HepG2 (cell line): Measurements from ENCODE around the gene FGGY. TPM values are rescaled to one million over a fixed set of nuclear protein-coding genes. Genes with fewer than 3 reads are reported as not detected.

Experiments used
- ATAC-seq: fragments of 200-7000 bp; cut with Tn5 transposase; 3 replicates; pipeline ENCODE4 v1.9.1; 2020; ENCODE audit warnings: mild to moderate bottlenecking, moderate library complexity
- BruUV-seq: library from RNA; stranded (reverse); fragments of 400-500 nt; replicated peaks from 2 replicates; lab custom pipeline; 2021; lab: Mats Ljungman, UMichigan
- CTCF ChIA-PET: fragments of 300-600 bp; formaldehyde crosslinking; extraction: SDS; loops from one replicate; lab custom pipeline; 2021; ENCODE audit warnings: low total read pairs, inconsistent platforms, low intra/inter-chr PET ratio; lab: Yijun Ruan, JAX
- POLR2A ChIA-PET: fragments of 350-600 bp; sonication (Branson Sonifier 250); formaldehyde crosslinking; loops from one replicate; lab custom pipeline; 2020; ENCODE audit warnings: antibody characterized with exemption, inconsistent platforms; lab: Yijun Ruan, JAX
- DNase-seq: peaks from one replicate; pipeline ENCODE4 v3.0.0-alpha.2; 2015; ENCODE audit warnings: low spot score
- FAIRE-seq: peaks from 3 replicates; lab custom pipeline; 2011; peaks lifted over from hg19 to GRCh38; lab: Jason Lieb, UNC
- H2AFZ ChIP-seq: one replicate; pipeline ENCODE4 v1.6.1; 2011; ENCODE audit warnings: low read length, inconsistent platforms
- H3K27ac ChIP-seq: fragments of 300-600 bp; 3 replicates; pipeline ENCODE4 v1.8.0; 2011; ENCODE audit warnings: mixed run types, mild to moderate bottlenecking, mixed read lengths, low read length, inconsistent platforms; ENCODE audit not compliant: insufficient read depth; ENCODE audit errors: extremely low read length
- H3K27me3 ChIP-seq, 2 experiments: fragments of 200-600 bp in 1 of 2; 2 replicates in 1 of 2; 3 replicates in 1 of 2; pipeline versions ENCODE4 v1.6.0 to v1.8.0; 2011; ENCODE audit warnings: low read length in 2 of 2, mild to moderate bottlenecking in 2 of 2, moderate library complexity in 2 of 2, inconsistent platforms in 1 of 2; ENCODE audit not compliant: insufficient read depth in 2 of 2, control insufficient read depth in 1 of 2
- H3K36me3 ChIP-seq, 2 experiments: fragments of 200-600 bp in 1 of 2; replicated peaks in 1 of 2; 2 replicates in 1 of 2; 3 replicates in 1 of 2; pipeline versions ENCODE4 v1.5.1 to v1.8.0; 2011; ENCODE audit warnings: low read length in 2 of 2, inconsistent platforms in 1 of 2; ENCODE audit not compliant: insufficient read depth in 2 of 2, control insufficient read depth in 1 of 2
- H3K4me1 ChIP-seq: 2 replicates; pipeline ENCODE4 v1.5.1; 2012; ENCODE audit warnings: low read length, inconsistent platforms; ENCODE audit not compliant: insufficient read depth
- H3K4me2 ChIP-seq: 2 replicates; pipeline ENCODE4 v1.6.0; 2011; ENCODE audit warnings: low read depth, low read length, inconsistent platforms
- H3K4me3 ChIP-seq, 3 experiments: fragments of 200-600 bp in 1 of 3; sonication (generic), shearing (Covaris generic) in 1 of 3; replicated peaks in 1 of 3; 2 replicates each; pipeline ENCODE4 v1.5.1; 2011 to 2016; ENCODE audit warnings: low read length in 3 of 3, inconsistent platforms in 2 of 3, low read depth in 2 of 3, mild to moderate bottlenecking in 2 of 3, control low read depth in 1 of 3, mixed read lengths in 1 of 3; ENCODE audit not compliant: insufficient read depth in 1 of 3
- H3K79me2 ChIP-seq: one replicate; pipeline ENCODE4 v1.6.1; 2011; ENCODE audit warnings: low read length, inconsistent platforms; ENCODE audit not compliant: insufficient read depth
- H3K9ac ChIP-seq: 2 replicates; pipeline ENCODE4 v1.6.0; 2011; ENCODE audit warnings: mild to moderate bottlenecking, low read depth, low read length, inconsistent platforms; ENCODE audit not compliant: insufficient read depth
- H3K9me3 ChIP-seq: 2 replicates; pipeline ENCODE4 v1.5.1; 2012; ENCODE audit warnings: mild to moderate bottlenecking, low read length
- H4K20me1 ChIP-seq: 2 replicates; pipeline ENCODE4 v1.6.0; 2011; ENCODE audit warnings: inconsistent platforms, mild to moderate bottlenecking, low read length, moderate library complexity; ENCODE audit not compliant: insufficient read depth
- AKAP8 ChIP-seq: sonication (generic); formaldehyde crosslinking; IDR thresholded peaks from 2 replicates; pipeline ENCODE4 v1.5.1; 2020; ENCODE audit warnings: mild to moderate bottlenecking, missing genetic modification reagents
- ATRX ChIP-seq: sonication (generic); formaldehyde crosslinking; IDR thresholded peaks from 2 replicates; pipeline ENCODE4 v1.4.0; 2020; ENCODE audit warnings: missing genetic modification reagents, borderline replicate concordance
- DPF2 ChIP-seq: sonication (generic); formaldehyde crosslinking; IDR thresholded peaks from 2 replicates; pipeline ENCODE4 v1.4.0; 2020; ENCODE audit warnings: mild to moderate bottlenecking, low read depth, missing genetic modification reagents, borderline replicate concordance
- KDM3A ChIP-seq: IDR thresholded peaks from 2 replicates; pipeline ENCODE4 v1.6.1; 2018; ENCODE audit warnings: low read depth, missing compliant biosample characterization
- MEIS1 ChIP-seq: sonication (generic); formaldehyde crosslinking; IDR thresholded peaks from 2 replicates; pipeline ENCODE4 v1.9.0; 2021; ENCODE audit warnings: mild to moderate bottlenecking, missing genetic modification reagents, moderate library complexity, borderline replicate concordance
- NCOR1 ChIP-seq: fragments of 200-600 bp; sonication (generic); IDR thresholded peaks from 2 replicates; pipeline ENCODE4 v1.7.0; 2017; ENCODE audit warnings: antibody characterized with exemption, low read length, borderline replicate concordance
- NFYB ChIP-seq: sonication (generic); formaldehyde crosslinking; IDR thresholded peaks from 2 replicates; pipeline ENCODE4 v1.4.0; 2020; ENCODE audit warnings: missing genetic modification reagents
- RCOR2 ChIP-seq: IDR thresholded peaks from 2 replicates; pipeline ENCODE4 v1.6.1; 2016; ENCODE audit warnings: missing biosample characterization, missing genetic modification reagents
- RNF2 ChIP-seq: fragments of 450-650 bp; conservative IDR thresholded peaks from 2 replicates; pipeline ENCODE4 v1.6.1; 2016; ENCODE audit warnings: low read depth
- SNAPC2 ChIP-seq: sonication (generic); formaldehyde crosslinking; IDR thresholded peaks from 2 replicates; pipeline ENCODE4 v1.8.1; 2022; ENCODE audit warnings: mild to moderate bottlenecking, missing genetic modification reagents
- TEAD3 ChIP-seq: optimal IDR thresholded peaks from 2 replicates; pipeline ENCODE3; 2016; ENCODE audit warnings: borderline replicate concordance
- THAP11 ChIP-seq: IDR thresholded peaks from 2 replicates; pipeline ENCODE4 v1.6.1; 2016; ENCODE audit warnings: missing biosample characterization, missing genetic modification reagents
- WGBS: methylation state at CpG from one replicate; pipeline ENCODE4 v1.1.6; 2017; ENCODE audit warnings: low lambda C conversion rate; 5-methylcytosine and 5-hydroxymethylcytosine counted together
- in situ Hi-C: cut with HindIII; loops from 2 replicates; pipeline ENCODE4 v1.10.0; 2017; ENCODE audit warnings: low pct_unique_long_range_greater_than_20kb; ENCODE audit not compliant: extremely low pct_ligation_motif_present
- intact Hi-C: fragments of 100-400 bp; cut with micrococcal nuclease; formaldehyde crosslinking; loops from one replicate; pipeline ENCODE4 v1.10.0; 2022; ENCODE audit not compliant: unreplicated experiment
- polyA plus RNA-seq, 8 experiments: library from polyadenylated mRNA; depleted of rRNA in 3 of 8; stranded (reverse) in 7 of 8; unstranded in 1 of 8; fragments of >200 nt; fragmentation: Illumina TruSeq in 4 of 8; extraction: Trizol in 4 of 8; gene quantifications; 2 replicates each; pipeline versions ENCODE4 v1.2.1 to v1.2.3, GENCODE V29; 2011 to 2016; ENCODE audit warnings: low read depth in 4 of 8, missing spikeins in 1 of 8, mixed read lengths in 1 of 8; ENCODE audit not compliant: insufficient read depth in 1 of 8
- total RNA-seq, 5 experiments: library from RNA; depleted of rRNA; stranded (reverse); fragments of >200 nt; fragmentation: Illumina TruSeq; extraction: Trizol; gene quantifications; 2 replicates each; pipeline ENCODE4 v1.2.3, GENCODE V29; 2016; ENCODE audit warnings: low read depth in 1 of 5
- TF ChIP-seq, protein P1 (sequence below): sonication (generic); formaldehyde crosslinking; IDR thresholded peaks from 2 replicates; pipeline ENCODE4 v1.5.1; 2020; ENCODE audit warnings: mild to moderate bottlenecking, missing genetic modification reagents, borderline replicate concordance
- TF ChIP-seq, protein P2 (sequence below): sonication (generic); formaldehyde crosslinking; IDR thresholded peaks from 2 replicates; pipeline ENCODE4 v1.4.0; 2020; ENCODE audit warnings: missing genetic modification reagents, low read depth, mild to moderate bottlenecking, borderline replicate concordance

Gene FGGY
- total and polyA plus RNA-seq, 2 of the 13 experiments (the other 11 are each of a cell fraction or from before 2014, with no cell fraction given) = 15.7 to 27.5 TPM

DNA sequence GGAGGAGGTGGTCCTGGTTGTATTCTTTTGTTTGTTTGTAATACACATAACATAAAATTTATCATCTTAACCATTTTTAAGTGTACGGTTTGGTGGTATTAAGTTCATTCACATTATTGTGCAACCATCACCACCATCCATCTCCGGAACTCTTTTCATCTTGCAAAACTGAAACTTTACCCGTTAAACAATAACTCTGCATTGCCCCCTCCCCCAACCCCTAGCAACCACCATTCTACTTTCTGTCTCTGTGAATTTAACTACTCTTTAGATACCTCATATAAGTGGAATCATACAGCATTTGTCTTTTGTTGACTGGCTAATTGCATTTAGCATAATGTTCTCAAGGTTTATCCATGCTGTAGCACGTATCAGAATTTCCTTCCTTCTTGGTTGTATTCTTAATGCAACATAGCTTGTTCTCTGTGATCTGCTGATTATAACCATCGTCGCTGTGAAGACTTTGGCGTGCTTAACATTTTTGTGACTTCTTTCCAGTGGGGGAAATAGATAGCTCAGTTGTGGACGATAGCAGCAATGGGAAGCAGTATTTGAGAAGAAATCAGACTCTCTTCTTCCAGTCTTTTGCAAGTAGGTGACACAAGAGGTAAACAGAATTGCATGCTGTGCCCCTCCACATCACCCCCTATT lies 400.4 kb downstream of the FGGY start (continued):
- TF ChIP-seq NCOR1 = peak; percentile 59; the same call in 1 of the 2 replicates
- peak; percentile 48; the same call in 1 of the 2 replicates for TF ChIP-seq RCOR2 (CRISPR knock-in tag)
- TF ChIP-seq THAP11 (CRISPR knock-in tag) = peak; percentile 17; the same call in 1 of the 2 replicates
- 0 out of 2 replicates have a peak, but pooled peaks have one; percentile 30 for TF ChIP-seq KDM3A

DNA sequence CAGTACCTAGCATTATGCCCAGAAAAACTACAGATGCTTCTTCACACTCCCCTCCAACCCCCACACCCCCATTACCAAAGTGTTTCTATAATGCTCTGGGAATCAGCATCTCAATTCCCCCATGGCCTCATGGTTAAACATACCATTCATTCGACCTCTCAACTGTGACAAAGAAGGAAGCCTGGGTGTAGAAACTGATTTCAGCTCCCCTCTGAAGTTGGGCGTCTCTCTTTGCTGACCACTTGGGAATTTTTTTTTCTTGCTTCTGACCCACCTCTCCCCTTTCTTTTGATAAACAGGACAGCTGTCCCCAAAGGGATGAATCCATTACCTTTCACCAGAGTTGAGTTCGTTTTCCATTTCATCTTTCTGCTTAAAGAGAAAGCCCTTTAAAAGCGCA lies 401.5 kb downstream of the FGGY start:
- Histone ChIP-seq H4K20me1 (no peaks in the 10 kb centered on the region), H3K9ac (no peak overlapping the region), H3K27me3 (no peaks in the 10 kb centered on the region), H3K4me2 (peak overlapping the region; percentile 50; the same call in 1 of the 2 replicates), H3K36me3 (no peaks in the 10 kb centered on the region), H3K27ac (peak overlapping the region; percentile 44), H3K4me3 (no peak overlapping the region), H2AFZ (no peak overlapping the region), H3K9me3 (no peaks in the 10 kb centered on the region), H3K4me1 (peaks cover 37% of the 10 kb centered on the region), H3K79me2 (no peaks in the 10 kb centered on the region)
- intact Hi-C loops (loop anchor here (2.0 to 10.0 kb wide), 2 partner anchors 402 to 914 kb away; partner anchors contain the start of genes FGGY and JUN), in situ Hi-C loops (loop anchor here (10.0 kb wide), 1 partner anchor 404 kb away; the partner anchor contains the start of gene FGGY)
- ChIA-PET POLR2A (interaction anchor here (1.1 to 2.8 kb wide), 3 partner anchors 104 to 914 kb away, joined by 3 to 13 read pairs (median 13); partner anchors contain the start of gene JUN), CTCF (interaction anchor here (0.9 to 2.0 kb wide), 3 partner anchors 402 to 959 kb away, joined by 4 to 6 read pairs (median 4); partner anchors contain the start of gene FGGY)
- 78% methylated on average over 4 of the region's 4 CpGs for WGBS
- no TSS peak for BruUV-seq
- DNase-seq (no peak), ATAC-seq (no peak), FAIRE-seq (no peak)
- TF ChIP-seq NFYB (CRISPR knock-in tag) (no peak), SNAPC2 (CRISPR knock-in tag) (no peak), MEIS1 (CRISPR knock-in tag) (no peak), AKAP8 (CRISPR knock-in tag) (no peak), ATRX (CRISPR knock-in tag) (no peak), DPF2 (CRISPR knock-in tag) (no peak), RNF2 (no peak), TEAD3 (no peak)
- TF ChIP-seq, protein P1, sequence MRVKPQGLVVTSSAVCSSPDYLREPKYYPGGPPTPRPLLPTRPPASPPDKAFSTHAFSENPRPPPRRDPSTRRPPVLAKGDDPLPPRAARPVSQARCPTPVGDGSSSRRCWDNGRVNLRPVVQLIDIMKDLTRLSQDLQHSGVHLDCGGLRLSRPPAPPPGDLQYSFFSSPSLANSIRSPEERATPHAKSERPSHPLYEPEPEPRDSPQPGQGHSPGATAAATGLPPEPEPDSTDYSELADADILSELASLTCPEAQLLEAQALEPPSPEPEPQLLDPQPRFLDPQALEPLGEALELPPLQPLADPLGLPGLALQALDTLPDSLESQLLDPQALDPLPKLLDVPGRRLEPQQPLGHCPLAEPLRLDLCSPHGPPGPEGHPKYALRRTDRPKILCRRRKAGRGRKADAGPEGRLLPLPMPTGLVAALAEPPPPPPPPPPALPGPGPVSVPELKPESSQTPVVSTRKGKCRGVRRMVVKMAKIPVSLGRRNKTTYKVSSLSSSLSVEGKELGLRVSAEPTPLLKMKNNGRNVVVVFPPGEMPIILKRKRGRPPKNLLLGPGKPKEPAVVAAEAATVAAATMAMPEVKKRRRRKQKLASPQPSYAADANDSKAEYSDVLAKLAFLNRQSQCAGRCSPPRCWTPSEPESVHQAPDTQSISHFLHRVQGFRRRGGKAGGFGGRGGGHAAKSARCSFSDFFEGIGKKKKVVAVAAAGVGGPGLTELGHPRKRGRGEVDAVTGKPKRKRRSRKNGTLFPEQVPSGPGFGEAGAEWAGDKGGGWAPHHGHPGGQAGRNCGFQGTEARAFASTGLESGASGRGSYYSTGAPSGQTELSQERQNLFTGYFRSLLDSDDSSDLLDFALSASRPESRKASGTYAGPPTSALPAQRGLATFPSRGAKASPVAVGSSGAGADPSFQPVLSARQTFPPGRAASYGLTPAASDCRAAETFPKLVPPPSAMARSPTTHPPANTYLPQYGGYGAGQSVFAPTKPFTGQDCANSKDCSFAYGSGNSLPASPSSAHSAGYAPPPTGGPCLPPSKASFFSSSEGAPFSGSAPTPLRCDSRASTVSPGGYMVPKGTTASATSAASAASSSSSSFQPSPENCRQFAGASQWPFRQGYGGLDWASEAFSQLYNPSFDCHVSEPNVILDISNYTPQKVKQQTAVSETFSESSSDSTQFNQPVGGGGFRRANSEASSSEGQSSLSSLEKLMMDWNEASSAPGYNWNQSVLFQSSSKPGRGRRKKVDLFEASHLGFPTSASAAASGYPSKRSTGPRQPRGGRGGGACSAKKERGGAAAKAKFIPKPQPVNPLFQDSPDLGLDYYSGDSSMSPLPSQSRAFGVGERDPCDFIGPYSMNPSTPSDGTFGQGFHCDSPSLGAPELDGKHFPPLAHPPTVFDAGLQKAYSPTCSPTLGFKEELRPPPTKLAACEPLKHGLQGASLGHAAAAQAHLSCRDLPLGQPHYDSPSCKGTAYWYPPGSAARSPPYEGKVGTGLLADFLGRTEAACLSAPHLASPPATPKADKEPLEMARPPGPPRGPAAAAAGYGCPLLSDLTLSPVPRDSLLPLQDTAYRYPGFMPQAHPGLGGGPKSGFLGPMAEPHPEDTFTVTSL = no peak
- TF ChIP-seq, protein P2, sequence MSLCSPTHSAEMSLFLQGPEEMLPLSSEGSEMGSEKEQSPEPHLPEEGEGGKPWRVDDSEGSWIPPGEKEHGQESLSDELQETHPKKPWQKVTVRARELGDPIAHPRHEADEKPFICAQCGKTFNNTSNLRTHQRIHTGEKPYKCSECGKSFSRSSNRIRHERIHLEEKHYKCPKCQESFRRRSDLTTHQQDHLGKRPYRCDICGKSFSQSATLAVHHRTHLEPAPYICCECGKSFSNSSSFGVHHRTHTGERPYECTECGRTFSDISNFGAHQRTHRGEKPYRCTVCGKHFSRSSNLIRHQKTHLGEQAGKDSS (CRISPR knock-in tag) = no peak
